ENCODE measurements around the gene LCLAT1.
"Not testable (repeated sequence)": the region's sequence is repeated elsewhere in the genome, so short reads cannot be mapped to it uniquely, and the experiment has no call there.

Gene LCLAT1

GRCh38 chr2:30509716-30510115, 62.7 kb downstream of the LCLAT1 start:
- H3K79me2 ChIP-seq: peaks cover 21% of the 10 kb centered on the region
- no peak overlapping the region for H3K27ac ChIP-seq
- no peaks in the 10 kb centered on the region for H3K27me3 ChIP-seq (ENCODE audit: control insufficient read depth, insufficient read depth, low read length)
- H2AFZ ChIP-seq: no peak overlapping the region
- no peak overlapping the region for H3K9ac ChIP-seq
- H3K4me3 ChIP-seq (ENCODE audit: low read depth, low read length): no peak overlapping the region
- TF ChIP-seq CTCF (IDR thresholded peaks at IDR 0.05): no peak
- H3K4me1 ChIP-seq: peaks cover 7% of the 10 kb centered on the region
- H3K9me3 ChIP-seq (ENCODE audit: control insufficient read depth, low read length): no peaks in the 10 kb centered on the region
- H3K4me2 ChIP-seq (ENCODE audit: low read length): no peak overlapping the region
- H3K36me3 ChIP-seq (ENCODE audit: control insufficient read depth, insufficient read depth, low read length): no peaks in the 10 kb centered on the region

GRCh38 chr2:30510409-30510808, 63.4 kb downstream of the LCLAT1 start:
- Histone ChIP-seq H3K79me2 (peaks cover 25% of the 10 kb centered on the region), H3K4me1 (peaks cover 7% of the 10 kb centered on the region), H3K27ac (no peak overlapping the region), H3K27me3 (ENCODE audit: control insufficient read depth, insufficient read depth, low read length) (no peaks in the 10 kb centered on the region), H3K9me3 (ENCODE audit: control insufficient read depth, low read length) (no peaks in the 10 kb centered on the region), H2AFZ (no peak overlapping the region), H3K4me2 (ENCODE audit: low read length) (no peak overlapping the region), H3K9ac (no peak overlapping the region), H3K4me3 (ENCODE audit: low read depth, low read length) (no peak overlapping the region), H3K36me3 (ENCODE audit: control insufficient read depth, insufficient read depth, low read length) (no peaks in the 10 kb centered on the region)
- no peak for TF ChIP-seq CTCF (IDR thresholded peaks at IDR 0.05)

GRCh38 chr2:30511122-30512083, 64.4 kb downstream of the LCLAT1 start:
- H3K9me3 ChIP-seq (ENCODE audit: control insufficient read depth, low read length): no peaks in the 10 kb centered on the region
- H3K27ac ChIP-seq: no peak overlapping the region
- H3K4me1 ChIP-seq: peaks cover 7% of the 10 kb centered on the region
- H3K4me3 ChIP-seq (ENCODE audit: low read depth, low read length): no peak overlapping the region
- no peak for TF ChIP-seq CTCF (IDR thresholded peaks at IDR 0.05)
- peaks cover 25% of the 10 kb centered on the region for H3K79me2 ChIP-seq
- H3K36me3 ChIP-seq (ENCODE audit: control insufficient read depth, insufficient read depth, low read length): no peaks in the 10 kb centered on the region
- H3K9ac ChIP-seq: no peak overlapping the region
- H2AFZ ChIP-seq: no peak overlapping the region
- H3K27me3 ChIP-seq (ENCODE audit: control insufficient read depth, insufficient read depth, low read length): no peaks in the 10 kb centered on the region
- H3K4me2 ChIP-seq (ENCODE audit: low read length): no peak overlapping the region

GRCh38 chr2:30512243-30512886, 65.3 kb downstream of the LCLAT1 start:
- peaks cover 7% of the 10 kb centered on the region for H3K4me1 ChIP-seq
- TF ChIP-seq CTCF (IDR thresholded peaks at IDR 0.05): no peak
- H3K4me3 ChIP-seq (ENCODE audit: low read depth, low read length): no peak overlapping the region
- H3K27ac ChIP-seq: no peak overlapping the region
- H3K79me2 ChIP-seq: peaks cover 28% of the 10 kb centered on the region
- no peak overlapping the region for H3K4me2 ChIP-seq (ENCODE audit: low read length)
- no peaks in the 10 kb centered on the region for H3K9me3 ChIP-seq (ENCODE audit: control insufficient read depth, low read length)
- no peaks in the 10 kb centered on the region for H3K36me3 ChIP-seq (ENCODE audit: control insufficient read depth, insufficient read depth, low read length)
- no peaks in the 10 kb centered on the region for H3K27me3 ChIP-seq (ENCODE audit: control insufficient read depth, insufficient read depth, low read length)
- no peak overlapping the region for H2AFZ ChIP-seq
- no peak overlapping the region for H3K9ac ChIP-seq

GRCh38 chr2:30513649-30514048, 66.6 kb downstream of the LCLAT1 start:
- H2AFZ ChIP-seq; H3K9ac ChIP-seq; H3K4me1 ChIP-seq; H3K4me2 ChIP-seq (ENCODE audit: low read length); H3K27me3 ChIP-seq (ENCODE audit: control insufficient read depth, insufficient read depth, low read length); H3K4me3 ChIP-seq (ENCODE audit: low read depth, low read length); H3K9me3 ChIP-seq (ENCODE audit: control insufficient read depth, low read length); H3K27ac ChIP-seq; H3K36me3 ChIP-seq (ENCODE audit: control insufficient read depth, insufficient read depth, low read length): not testable (repeated sequence)
- H3K79me2 ChIP-seq: peaks cover 19% of the 10 kb centered on the region
